Measurements from ENCODE around the gene ADAP1. TPM values are rescaled to one million over a fixed set of nuclear protein-coding genes. Genes with fewer than 3 reads are reported as not detected.
A peak's percentile ranks its signal among the peaks of the same experiment; 100 is the strongest.

Gene ADAP1
- total and polyA plus RNA-seq, 2 of the 8 experiments (the other 6 are each of a cell fraction or from before 2014, with no cell fraction given): 5.8 to 6.1 TPM

DNA sequence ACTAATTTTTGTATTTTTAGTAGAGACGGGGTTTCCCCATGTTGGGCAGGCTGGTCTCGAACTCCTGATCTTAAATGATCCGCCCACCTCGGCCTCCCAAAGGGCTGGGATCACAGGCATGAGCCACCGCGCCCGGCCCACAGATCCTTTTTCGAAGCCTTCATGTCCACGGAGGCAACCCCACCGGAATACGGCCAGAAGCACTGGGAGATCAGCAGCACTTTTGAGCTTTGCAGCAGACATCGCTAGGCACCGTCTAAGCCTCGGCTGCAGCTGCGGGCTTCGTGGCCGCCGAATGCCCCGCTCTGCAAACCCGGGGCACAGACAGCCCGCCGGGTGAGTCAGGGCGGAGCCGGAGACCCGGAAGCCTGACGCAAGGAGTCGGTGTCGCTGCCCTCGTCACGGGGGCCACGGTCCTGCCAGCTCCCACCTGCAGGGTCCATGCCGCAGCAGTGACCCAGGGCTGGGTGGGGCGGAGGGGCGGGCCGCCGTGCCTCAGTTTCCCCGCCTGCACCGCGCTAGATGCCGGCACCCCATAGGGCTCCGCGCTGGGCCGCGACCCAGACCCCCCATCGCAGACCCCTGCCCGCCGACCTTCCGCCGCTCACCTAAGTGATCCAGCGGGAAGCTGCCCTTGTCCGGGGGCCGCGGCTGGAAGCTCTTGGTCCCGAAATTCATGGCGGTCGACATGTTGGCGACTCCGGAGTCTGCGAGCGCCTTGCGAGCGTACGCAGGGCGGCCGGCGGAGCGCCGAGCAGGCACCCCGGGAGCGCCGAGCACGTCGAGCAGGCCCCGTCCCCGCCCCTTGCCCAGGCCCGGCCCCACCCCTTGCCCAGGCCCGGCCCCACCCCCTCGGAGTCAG is 20.6 kb upstream of the ADAP1 start, which contains the start of gene COX19 (continued):
- TF ChIP-seq RBBP5 (IDR thresholded peaks at IDR 0.05; ENCODE audit: borderline replicate concordance, low read depth, low read length): peak; percentile 96; the same call in 1 of the 2 replicates
- TF ChIP-seq SRF (IDR thresholded peaks at IDR 0.05; ENCODE audit: low read depth, low read length): peak; percentile 99
- peak; percentile 94 for TF ChIP-seq KDM4A (IDR thresholded peaks at IDR 0.05; ENCODE audit: low read depth, low read length, severe bottlenecking)
- TF ChIP-seq EP300 (IDR thresholded peaks at IDR 0.05; ENCODE audit: borderline replicate concordance in 1 of 2, low read depth in 2 of 2, low read length in 2 of 2): peak in 1 of 2 experiments; percentile 26; a peak in 1 of 3 replicates
- no peak for TF ChIP-seq SIX5 (IDR thresholded peaks at IDR 0.05; ENCODE audit: low read depth, low read length)
- TF ChIP-seq CREB1 (IDR thresholded peaks at IDR 0.05): no peak; the same call in 1 of the 2 replicates
